ENCODE data around the gene PHF13. TPM values are rescaled to one million over a fixed set of nuclear protein-coding genes. Genes with fewer than 3 reads are reported as not detected.

Gene PHF13
- total and polyA plus RNA-seq, 2 of the 4 experiments (the other 2 are of a cell fraction), result 7.3 to 9.8 TPM

DNA sequence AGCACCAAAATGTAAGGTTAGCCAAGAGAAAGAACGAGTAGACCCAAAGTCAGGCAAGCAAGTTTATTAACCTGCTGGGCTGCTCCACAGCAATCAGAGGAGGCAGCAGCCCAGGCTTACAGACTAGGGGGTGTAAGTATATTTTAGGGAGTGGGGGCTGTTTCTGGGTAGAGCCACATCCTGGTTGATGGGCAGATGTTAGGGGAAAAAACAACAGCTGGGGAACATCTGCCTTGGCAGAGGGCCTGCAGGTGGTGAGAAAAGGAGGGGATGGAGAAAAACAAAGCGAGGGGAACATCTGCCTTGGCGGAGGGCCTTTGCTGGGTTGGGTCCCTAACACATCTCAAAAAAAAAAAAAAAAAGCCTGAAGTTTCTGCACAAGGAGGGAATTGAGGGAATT is 43.4 kb upstream of the PHF13 start:
- dilution Hi-C loops (cut with HindIII; ENCODE audit: low sequenced_read_pairs, unreplicated experiment) (no loop called here), in situ Hi-C loops (cut with MboI; ENCODE audit: low sequenced_read_pairs) (no loop called here), intact Hi-C loops (cut with micrococcal nuclease) (no loop called here)
- TF ChIP-seq MAZ (IDR thresholded peaks at IDR 0.05; ENCODE audit: borderline replicate concordance, low read depth, low read length), result no peak
- no peak for TF ChIP-seq SMC3 (IDR thresholded peaks at IDR 0.05; ENCODE audit: low read depth, low read length)
- TF ChIP-seq, protein P1, sequence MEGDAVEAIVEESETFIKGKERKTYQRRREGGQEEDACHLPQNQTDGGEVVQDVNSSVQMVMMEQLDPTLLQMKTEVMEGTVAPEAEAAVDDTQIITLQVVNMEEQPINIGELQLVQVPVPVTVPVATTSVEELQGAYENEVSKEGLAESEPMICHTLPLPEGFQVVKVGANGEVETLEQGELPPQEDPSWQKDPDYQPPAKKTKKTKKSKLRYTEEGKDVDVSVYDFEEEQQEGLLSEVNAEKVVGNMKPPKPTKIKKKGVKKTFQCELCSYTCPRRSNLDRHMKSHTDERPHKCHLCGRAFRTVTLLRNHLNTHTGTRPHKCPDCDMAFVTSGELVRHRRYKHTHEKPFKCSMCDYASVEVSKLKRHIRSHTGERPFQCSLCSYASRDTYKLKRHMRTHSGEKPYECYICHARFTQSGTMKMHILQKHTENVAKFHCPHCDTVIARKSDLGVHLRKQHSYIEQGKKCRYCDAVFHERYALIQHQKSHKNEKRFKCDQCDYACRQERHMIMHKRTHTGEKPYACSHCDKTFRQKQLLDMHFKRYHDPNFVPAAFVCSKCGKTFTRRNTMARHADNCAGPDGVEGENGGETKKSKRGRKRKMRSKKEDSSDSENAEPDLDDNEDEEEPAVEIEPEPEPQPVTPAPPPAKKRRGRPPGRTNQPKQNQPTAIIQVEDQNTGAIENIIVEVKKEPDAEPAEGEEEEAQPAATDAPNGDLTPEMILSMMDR (conservative IDR thresholded peaks at IDR 0.05; ENCODE audit: low read depth, low read length), result no peak
- no peak for TF ChIP-seq RFX5 (IDR thresholded peaks at IDR 0.05; ENCODE audit: low read depth, low read length)
- TF ChIP-seq FOS (IDR thresholded peaks at IDR 0.05; ENCODE audit: low read depth, low read length), result no peak
- TF ChIP-seq, protein P2, sequence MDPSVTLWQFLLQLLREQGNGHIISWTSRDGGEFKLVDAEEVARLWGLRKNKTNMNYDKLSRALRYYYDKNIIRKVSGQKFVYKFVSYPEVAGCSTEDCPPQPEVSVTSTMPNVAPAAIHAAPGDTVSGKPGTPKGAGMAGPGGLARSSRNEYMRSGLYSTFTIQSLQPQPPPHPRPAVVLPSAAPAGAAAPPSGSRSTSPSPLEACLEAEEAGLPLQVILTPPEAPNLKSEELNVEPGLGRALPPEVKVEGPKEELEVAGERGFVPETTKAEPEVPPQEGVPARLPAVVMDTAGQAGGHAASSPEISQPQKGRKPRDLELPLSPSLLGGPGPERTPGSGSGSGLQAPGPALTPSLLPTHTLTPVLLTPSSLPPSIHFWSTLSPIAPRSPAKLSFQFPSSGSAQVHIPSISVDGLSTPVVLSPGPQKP (IDR thresholded peaks at IDR 0.05; ENCODE audit: borderline replicate concordance, low read depth, low read length), result no peak
- TF ChIP-seq CEBPB (IDR thresholded peaks at IDR 0.05; ENCODE audit: low read depth, low read length), result no peak
- TF ChIP-seq, protein P3, sequence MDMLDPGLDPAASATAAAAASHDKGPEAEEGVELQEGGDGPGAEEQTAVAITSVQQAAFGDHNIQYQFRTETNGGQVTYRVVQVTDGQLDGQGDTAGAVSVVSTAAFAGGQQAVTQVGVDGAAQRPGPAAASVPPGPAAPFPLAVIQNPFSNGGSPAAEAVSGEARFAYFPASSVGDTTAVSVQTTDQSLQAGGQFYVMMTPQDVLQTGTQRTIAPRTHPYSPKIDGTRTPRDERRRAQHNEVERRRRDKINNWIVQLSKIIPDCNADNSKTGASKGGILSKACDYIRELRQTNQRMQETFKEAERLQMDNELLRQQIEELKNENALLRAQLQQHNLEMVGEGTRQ (IDR thresholded peaks at IDR 0.05; ENCODE audit: low read depth, low read length), result no peak
- peaks cover 10% of the 10 kb centered on the region for H3K9me3 ChIP-seq (ENCODE audit: control insufficient read depth, insufficient read depth, low read length)
- H3K56ac ChIP-seq (ENCODE audit: extremely low read depth, insufficient read depth, low read length), result no peak overlapping the region
- H3K27ac ChIP-seq (ENCODE audit: insufficient read depth, low read length), result no peak overlapping the region
- BruUV-seq (replicated peaks), result no TSS peak
- H2BK20ac ChIP-seq (ENCODE audit: low read depth, low read length), result no peak overlapping the region
- no peak overlapping the region for H2AK9ac ChIP-seq (replicated peaks; ENCODE audit: low read depth, low read length, poor library complexity)
- no peak overlapping the region for H3K23ac ChIP-seq (ENCODE audit: low read depth, low read length)
- no peak overlapping the region for H3K18ac ChIP-seq (ENCODE audit: low read depth, low read length)
- peaks cover 35% of the 10 kb centered on the region for H3K27me3 ChIP-seq (ENCODE audit: control insufficient read depth, insufficient read depth, low read length)
- H4K5ac ChIP-seq (ENCODE audit: low read depth, low read length), result no peak overlapping the region
- no peak overlapping the region for H2BK5ac ChIP-seq (ENCODE audit: low read depth, low read length, poor library complexity, severe bottlenecking)
- H3K4ac ChIP-seq (ENCODE audit: low read depth, low read length), result no peak overlapping the region
- no peaks in the 10 kb centered on the region for H3K9me1 ChIP-seq (ENCODE audit: insufficient read depth, low read length)
- H3K4me3 ChIP-seq (ENCODE audit: insufficient read depth, low read depth, low read length), result no peak overlapping the region
- H2AK5ac ChIP-seq (ENCODE audit: low read depth, low read length), result no peak overlapping the region
- H2AFZ ChIP-seq (replicated peaks; ENCODE audit: low read length, poor library complexity), result no peak overlapping the region
- ChIA-PET CTCF (no interaction called here), POLR2A (ENCODE audit: unreplicated experiment) (no interaction called here)
- no peak overlapping the region for H3K9ac ChIP-seq (ENCODE audit: low read depth, low read length)
- H3K79me1 ChIP-seq (ENCODE audit: low read depth in 1 of 2, low read length in 2 of 2), result no peaks in the 10 kb centered on the region
- ATAC-seq (ENCODE audit: low read depth) (no peak), DNase-seq (no peak)
- H4K8ac ChIP-seq (ENCODE audit: low read depth in 2 of 2, low read length in 2 of 2), result no peak overlapping the region
- no peaks in the 10 kb centered on the region for H3K36me3 ChIP-seq (ENCODE audit: control insufficient read depth, insufficient read depth, low read length)
- no peaks in the 10 kb centered on the region for H3K4me1 ChIP-seq (ENCODE audit: control insufficient read depth, insufficient read depth, low read length)
- no peaks in the 10 kb centered on the region for H4K20me1 ChIP-seq (ENCODE audit: insufficient read depth, low read length)
- H3K14ac ChIP-seq (replicated peaks; ENCODE audit: low read depth, low read length), result no peak overlapping the region
- H2BK15ac ChIP-seq (ENCODE audit: low read depth, low read length), result no peak overlapping the region
- no peak overlapping the region for H2BK120ac ChIP-seq (ENCODE audit: low read depth, low read length)
- no peak overlapping the region for H3K4me2 ChIP-seq (ENCODE audit: low read depth, low read length)
- no peak overlapping the region for H4K91ac ChIP-seq (ENCODE audit: insufficient read depth, low read depth, low read length)
- 29% methylated on average over 1 of the region's 3 CpGs; no CpG with 5 or more reads in 1 of the 2 experiments for WGBS, 2 experiments (ENCODE audit: extremely low coverage in 2 of 2, insufficient read length in 1 of 2)
